GM19455 (cell line): ENCODE data around the gene SRRM2.

ENCODE experiments used
- ATAC-seq: cut with Tn5 transposase; IDR thresholded peaks from one replicate; pipeline ENCODE4 v1.9.1; 2021; ENCODE audit not compliant: unreplicated experiment

The SRRM2 gene

DNA sequence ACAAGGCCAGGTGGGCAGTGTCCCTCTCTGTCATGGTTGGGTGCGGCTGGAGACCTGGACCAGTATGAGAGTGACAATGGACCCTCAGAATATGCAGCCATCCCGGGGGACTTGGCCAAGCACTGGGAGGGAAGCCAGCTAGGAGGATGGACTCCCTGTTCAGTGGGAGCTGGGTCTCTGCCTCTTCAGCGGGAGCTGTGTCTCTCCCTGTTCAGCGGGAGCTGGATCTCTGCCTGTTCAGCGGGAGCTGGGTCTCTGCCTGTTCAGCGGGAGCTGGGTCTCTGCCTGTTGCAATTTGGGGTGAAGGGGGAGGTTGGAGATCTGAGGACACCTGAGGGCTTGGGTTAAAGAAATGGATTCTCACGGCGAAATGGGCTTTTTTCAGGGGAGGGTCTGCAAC is 38.7 kb downstream of the SRRM2 start:
- no peak for ATAC-seq

DNA sequence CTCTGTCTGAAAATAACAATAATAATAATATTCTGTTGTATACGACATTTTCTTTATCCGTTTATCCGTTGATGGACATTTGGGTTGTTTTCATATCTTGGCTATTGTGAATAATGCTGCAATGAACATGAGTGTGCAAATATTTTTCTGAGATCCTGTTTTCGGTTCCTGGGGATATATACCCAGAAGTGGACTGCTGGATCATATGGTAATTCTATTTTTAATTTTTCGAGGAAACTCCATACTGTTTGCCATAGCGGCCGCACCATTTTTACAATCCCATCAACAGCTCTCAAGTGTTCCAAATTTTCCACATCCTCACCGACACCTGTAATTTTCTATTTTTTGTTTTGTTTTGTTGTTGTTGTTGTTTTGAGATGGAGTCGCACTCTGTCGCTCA is 40.5 kb downstream of the SRRM2 start:
- no peak for ATAC-seq

DNA sequence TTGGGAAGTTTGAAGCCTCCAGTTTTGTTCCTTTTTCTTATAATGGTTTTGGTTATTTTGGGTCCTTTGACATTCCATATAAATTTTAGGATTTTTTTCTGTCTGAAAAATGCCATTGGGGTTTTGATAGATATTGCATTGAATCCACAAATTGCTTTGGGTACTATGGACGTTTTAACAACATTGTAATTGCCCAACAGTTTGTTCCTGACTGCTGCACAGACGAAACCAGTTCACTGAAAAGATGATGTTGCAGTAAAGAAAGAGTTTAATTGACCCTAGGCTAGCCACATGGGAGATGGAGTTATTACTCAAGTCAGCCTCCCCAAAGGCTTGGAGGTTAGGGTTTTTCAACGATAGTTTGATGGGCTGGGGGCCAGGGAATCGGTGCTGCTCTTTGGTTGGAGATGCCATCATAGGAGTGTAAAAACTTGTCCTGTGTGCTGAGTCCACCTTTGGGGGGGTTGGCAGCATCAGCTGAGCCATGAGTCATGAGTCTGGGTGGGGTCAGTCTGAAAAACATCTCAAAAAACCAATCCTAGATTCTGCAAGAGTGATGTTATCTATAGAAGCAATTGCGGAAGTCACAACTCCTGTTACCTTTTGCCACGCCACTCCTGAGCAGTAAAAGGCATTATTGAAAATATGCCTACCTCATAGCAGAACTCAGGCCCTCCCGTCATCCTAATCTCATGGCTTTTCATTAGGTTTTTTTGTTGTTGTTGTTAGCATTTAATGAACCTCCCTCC is 43.1 kb downstream of the SRRM2 start:
- ATAC-seq, result no peak

DNA sequence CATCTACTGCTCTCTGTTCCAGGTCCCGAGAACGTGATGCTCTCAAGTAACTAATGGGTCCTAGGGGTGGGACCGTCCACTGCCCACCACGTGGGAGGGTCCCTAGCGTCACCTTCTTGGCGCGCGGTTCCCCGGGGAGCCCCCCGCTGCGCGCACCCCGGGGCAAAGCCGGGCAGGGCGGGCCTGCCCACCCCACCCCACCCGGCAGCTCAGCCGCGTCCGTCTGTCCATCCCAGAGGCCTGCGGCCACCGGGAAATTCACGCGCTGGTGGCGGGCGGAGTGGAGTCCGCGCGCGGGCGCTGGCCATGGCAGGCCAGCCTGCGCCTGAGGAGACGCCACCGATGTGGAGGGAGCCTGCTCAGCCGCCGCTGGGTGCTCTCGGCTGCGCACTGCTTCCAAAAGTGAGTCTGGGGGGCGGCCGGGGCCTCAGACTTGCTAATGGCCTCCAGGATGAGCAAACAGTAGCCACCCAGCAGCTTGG is 46.3 kb downstream of the SRRM2 start:
- ATAC-seq, result no peak

DNA sequence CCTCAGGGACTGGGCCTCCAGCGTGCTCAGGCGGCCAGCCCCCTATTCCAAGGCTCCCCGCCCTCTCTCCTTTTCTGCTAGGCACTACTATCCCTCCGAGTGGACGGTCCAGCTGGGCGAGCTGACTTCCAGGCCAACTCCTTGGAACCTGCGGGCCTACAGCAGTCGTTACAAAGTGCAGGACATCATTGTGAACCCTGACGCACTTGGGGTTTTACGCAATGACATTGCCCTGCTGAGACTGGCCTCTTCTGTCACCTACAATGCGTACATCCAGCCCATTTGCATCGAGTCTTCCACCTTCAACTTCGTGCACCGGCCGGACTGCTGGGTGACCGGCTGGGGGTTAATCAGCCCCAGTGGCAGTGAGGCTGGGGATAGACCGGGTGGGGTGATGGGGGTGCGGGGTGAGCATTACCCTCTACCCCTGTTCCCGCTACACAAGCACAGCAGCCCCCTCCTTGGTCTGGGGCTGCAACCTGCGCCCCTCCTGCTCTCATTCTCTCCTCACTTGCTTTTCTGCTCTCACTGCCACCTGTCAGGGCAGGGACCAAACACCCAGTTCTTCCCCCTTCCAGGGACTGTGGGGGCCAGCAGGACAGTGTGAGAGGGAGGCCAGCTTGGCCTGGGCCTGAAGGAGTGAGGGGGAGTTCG is 46.9 kb downstream of the SRRM2 start:
- no peak for ATAC-seq

DNA sequence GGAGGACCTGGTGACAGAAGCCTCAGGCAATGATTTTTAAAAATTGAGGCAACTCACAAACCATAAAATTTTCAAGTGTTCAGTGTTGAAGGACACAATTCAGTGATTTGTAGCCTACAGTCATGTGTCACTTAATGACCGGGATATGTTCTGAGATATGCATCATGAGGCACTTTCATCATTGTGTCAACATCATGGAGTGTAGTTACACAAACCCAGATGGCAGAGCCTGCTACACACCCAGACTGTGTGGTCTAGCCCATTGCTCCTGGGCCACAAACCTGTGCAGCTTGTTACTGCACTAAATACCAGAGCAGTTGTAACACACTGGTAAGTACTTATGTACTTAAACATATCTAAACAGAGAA is 47.4 kb downstream of the SRRM2 start:
- ATAC-seq, result no peak

DNA sequence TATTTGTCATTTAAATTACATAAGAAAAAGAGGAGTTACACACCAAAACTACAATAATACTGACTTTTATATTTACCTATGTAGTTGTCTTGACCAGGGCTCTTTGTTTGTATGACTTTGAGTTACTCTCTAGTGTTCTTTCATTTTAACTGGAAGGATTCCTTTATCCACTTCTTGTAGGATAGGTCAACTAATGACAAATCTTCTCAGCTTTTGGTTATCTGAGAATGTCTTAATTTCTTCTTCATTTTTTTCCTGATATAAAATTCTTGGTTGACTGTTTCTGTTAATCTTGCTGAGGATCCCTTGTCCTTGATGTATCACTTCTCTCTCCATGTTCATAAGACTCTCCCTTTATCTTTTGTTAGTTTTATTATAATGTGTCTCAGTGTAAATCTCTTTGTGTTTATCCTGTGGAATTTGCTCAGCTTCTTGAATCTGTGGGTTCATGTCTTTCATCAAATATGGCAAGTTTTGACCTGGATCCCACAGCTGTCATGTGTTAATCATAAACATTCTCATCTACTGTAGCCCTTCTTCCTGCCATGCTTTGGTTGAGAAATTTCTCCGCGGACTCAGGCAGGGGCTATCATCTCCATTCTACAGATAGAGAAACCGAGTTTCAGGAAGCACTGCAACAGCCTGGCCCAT is 51.2 kb downstream of the SRRM2 start:
- no peak for ATAC-seq

DNA sequence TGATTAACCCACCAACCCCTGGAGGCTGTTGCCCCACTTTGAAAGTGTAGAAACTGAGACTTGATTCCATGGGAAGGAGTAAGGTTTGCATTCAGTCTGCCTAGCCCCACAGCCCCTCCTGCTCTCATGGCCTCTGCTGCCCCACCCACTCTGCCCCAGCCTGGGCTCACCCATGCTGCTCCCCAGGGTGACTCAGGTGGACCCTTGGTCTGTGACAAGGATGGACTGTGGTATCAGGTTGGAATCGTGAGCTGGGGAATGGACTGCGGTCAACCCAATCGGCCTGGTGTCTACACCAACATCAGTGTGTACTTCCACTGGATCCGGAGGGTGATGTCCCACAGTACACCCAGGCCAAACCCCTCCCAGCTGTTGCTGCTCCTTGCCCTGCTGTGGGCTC is 52.3 kb downstream of the SRRM2 start:
- ATAC-seq, result no peak

DNA sequence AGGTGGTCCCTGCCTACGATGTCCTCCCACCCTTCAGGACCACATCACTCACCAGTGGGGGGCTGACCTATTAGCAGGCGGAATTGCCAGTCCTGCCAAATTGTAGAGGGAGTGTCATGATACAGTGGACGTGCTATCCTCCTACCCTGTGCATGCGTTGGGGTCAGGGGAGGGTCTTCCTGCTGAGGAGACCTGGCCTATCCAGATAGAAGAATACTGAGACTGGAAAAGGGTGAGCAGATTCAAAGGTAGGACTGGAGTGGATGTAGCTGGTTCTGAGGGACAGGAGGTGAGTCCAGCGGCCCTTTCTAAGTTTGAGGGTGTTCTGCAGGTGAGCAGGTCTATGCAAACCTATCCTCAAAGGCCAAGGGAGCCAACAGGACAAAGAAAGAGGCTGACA is 53.8 kb downstream of the SRRM2 start:
- ATAC-seq, result no peak

DNA sequence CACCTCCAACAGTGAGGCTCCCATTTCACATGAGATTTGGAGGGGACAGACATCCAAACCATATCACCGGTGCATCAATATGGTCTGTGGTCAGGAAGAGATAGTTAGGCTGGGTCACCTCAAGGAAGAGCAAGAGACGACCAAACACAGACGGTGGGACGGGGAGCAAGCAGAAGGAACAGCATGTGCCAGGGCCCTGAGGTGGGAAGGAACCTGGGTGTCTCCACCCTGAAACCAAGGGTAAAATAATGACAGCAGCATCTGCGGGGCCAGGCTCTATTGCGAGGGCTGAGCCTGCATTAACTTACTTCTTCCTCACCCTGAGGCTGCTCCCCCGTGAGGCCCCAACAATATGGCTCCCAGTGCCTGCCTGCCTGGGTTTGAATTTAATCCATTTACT is 55.7 kb downstream of the SRRM2 start:
- no peak for ATAC-seq

DNA sequence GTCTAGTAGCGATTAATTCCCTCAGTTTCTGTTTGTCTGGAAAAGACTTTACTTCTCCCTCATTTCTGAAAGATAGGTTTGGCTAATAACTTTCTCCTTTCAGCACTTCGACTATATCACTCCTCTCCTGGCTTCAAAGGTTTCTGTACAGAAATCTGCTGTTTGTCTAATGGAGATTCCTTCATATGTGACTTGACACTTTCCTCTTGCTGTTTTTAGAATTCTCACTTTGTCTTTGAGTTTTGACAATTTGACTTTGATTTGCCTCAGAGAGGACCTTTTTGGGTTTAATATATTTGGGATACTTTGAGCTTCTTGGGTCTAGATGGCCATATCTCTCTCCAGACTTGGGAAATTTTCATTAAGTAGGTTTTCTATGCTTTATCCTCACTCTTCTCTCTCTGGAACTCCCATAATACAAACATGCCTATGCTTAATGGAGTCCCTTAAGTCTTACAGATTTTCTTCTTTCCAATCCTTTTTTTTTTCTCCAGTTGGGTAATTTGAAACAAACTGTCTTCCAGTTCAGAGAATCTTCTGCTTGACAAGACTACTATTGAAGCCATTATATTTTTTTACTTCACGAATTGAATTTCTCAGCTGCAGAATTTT is 56.8 kb downstream of the SRRM2 start:
- ATAC-seq, result no peak

DNA sequence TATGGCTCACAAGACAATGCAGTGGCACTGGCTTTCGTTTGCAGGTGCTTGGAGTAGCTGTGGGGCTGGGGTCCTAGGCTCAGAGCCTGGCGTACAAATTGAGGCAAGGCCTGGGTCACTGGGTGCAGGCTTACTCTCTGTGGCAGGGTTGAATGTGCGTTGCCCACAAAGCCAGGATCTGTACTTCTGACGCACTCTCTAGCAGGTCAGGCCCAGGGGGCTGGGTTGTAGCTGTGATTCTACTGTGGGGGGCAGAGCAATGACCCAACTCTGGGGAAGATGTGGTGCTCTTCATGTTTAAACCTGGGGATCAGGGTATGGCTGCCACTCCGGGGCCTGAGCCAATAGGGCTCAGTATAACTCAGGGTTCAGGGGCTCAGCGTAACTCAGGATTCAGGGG is 58.2 kb downstream of the SRRM2 start:
- ATAC-seq, result no peak

DNA sequence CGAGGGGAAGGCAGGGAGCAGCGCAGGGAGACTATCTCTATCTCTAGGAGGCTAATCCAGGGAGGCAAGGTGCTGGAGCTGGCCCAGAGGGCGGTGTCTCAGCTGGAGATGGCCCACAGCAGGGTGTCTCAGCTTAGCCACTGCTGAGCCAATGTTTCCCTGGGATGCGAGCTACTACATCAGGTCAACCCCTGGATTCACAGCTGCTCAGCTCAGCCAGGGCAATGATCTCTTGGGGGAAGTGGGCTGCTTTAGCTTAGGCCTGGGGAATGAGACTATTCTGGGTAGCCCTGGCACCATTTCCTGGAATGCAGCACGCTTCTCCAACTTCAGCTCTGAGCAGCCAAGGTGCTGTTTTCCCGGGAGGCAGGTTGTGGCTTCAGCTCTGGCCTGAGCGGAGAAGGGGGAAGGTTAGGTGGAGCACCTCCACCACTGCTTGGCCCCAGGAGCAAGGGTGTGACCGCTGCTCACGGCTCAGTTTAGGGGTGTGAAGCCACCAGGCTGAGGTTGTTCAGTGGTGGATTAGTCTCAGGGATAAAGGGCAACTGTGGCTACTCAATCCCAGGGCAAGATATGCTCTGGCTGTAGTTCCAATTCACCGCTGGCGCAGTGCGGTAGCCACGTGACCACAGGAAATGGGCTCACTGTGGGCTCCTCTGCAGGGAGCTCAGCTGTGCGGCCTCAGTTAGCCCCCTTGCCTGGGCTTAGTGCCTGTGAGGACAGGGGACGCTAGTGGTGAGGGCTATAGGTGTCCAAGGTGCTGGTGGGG is 59.4 kb downstream of the SRRM2 start:
- no peak for ATAC-seq

DNA sequence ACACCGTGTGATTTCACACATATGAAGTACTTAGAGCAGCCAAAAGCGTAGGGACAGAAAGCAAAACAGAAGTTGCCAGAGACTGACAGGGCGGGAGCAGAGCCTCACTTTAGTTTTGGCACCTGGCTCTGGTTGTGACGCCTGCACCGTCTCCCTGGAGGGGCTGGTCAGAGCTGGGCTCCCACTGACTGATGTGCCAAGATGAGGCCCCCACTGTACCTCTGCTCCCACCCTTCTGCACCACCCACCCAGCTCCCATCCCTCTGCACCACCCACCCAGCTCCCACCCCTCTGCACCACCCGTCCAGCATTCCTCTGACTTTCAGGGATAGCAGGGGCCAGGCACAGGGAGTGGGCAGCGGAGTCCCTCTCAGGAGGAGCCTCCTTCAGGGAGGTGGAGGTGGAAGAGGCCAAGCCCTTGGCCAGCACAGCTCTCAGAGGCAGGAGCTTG is 61.4 kb downstream of the SRRM2 start:
- no peak for ATAC-seq

DNA sequence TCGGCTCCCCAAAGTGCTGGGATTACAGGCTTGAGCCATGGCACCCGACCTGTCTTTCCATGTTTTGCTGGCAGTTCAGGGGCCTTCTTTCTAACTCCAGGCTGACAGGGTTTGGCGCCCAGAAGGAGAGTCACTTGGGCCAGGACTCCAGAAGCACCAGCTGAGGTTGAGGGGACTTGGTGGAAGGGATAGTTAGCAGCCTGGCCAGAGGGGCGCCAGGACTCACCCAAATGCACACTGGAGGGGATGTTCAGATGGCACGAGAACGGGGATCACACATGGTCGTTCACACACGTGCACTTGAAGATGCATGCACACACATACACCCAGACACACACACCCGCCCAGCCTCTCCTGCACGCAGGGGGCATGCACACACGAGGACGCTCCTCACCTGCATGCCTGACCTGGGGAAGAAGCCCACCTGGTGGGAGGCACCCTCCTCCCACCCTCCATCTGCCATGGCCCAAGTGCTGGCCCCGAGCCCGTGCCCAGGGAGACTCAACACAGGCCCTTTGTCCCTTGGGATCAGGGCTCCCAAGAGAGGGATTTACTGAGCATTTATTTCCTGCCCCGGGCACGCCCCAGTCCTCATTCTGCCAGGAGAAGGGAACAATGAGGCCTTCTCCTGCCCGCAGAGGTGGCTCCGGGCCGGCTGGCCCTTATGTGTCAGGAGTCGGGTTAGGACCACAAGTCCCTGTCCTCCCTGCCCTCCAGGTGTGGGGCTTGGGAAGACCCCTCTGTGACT is 62.3 kb downstream of the SRRM2 start:
- ATAC-seq, result no peak

DNA sequence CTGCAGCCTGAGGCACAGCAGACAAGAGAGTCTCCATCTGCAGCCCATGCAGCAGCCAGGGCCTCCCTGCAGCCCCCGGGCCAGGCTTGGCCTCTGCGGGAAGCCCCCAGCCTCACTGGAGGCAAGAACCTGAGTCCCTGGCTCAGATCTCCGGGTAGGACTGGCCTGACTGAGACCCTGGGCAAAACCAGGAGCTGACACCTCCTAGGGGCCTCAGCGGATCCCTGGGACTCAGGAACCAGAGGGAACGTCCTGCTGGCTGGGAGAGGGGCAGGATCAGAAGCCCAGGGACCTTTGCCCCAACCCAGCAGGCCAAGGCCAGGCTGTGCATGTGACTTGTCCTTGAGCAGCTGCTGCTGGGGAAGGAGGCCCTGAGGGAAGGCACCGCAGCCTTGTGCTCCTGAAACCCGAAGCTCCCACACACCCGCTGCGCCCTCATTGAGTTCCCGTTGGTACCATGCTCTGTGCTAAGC is 62.9 kb downstream of the SRRM2 start:
- ATAC-seq, result no peak

DNA sequence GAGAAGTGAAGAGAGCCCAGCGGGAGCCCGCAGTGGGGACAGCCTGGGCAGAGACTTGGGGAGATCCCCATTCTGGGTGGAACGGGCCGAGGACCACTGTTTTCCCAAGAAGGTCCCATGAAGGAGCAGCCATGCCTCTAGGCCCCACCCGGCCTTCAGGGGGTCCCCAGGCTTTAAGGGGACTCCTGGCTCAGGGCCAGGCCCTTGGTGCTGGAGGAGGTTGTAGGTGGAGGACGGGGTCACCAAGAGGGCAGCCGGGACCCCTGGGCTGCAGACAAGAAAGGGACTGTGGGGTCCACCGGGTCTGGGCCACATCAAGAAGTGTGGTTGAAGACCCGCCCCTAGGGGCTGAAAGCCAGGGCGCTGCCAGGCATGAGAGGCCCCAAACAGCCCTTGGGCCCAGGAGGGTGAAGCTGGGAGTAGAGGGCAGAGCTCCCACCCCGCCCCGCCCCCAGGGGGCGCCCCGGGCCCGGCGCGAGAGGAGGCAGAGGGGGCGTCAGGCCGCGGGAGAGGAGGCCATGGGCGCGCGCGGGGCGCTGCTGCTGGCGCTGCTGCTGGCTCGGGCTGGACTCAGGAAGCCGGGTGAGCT is 64.4 kb downstream of the SRRM2 start, which contains the start of gene PRSS21:
Gene PRSS21 (plus strand): TSS at position 487 of the 589 bp plus-strand sequence. CDS start 32 bp downstream, at position 519.
- no peak for ATAC-seq

DNA sequence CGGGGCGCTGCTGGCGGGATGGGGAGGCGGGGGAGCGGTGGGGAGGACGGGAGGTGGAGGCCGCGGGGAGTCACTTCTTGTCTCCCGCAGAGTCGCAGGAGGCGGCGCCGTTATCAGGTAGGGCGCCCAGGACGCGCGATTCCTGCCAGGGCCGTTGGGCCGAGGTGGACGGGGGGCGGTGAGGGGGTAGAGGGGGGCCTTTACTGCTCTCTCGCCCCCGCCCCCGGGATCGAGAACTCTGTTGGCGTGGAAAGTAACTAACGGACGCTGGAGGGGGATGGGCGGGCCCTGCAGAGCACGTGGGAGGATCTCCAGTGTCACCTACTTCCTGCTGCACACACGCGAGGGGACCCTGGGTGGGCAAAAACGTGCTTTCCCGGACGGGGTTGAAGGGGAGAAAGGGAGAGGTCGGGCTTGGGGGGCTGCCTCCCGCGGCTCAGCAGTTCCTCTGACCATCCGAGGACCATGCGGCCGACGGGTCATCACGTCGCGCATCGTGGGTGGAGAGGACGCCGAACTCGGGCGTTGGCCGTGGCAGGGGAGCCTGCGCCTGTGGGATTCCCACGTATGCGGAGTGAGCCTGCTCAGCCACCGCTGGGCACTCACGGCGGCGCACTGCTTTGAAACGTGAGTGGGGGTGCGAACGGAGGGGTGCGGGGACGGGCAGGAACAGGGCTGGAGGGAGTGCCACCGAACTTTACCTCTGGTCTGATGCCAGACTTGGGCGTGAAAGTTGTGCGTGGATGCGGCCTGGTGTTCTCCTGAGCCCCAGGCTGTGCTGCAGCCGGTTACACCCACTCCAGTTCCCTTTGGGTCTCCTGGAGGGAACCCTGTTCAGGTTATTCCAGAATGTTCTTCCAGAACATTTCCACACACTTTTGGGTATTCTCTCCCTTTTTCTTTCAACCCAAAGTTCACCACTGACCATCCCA is 65.2 kb downstream of the SRRM2 start:
- no peak for ATAC-seq
